AG04450 (cell line): ENCODE measurements around the gene NFIA. TPM values are rescaled to one million over a fixed set of nuclear protein-coding genes. Genes with fewer than 3 reads are reported as not detected.

ENCODE experiments used
- CTCF ChIA-PET: fragments of 300-600, 350-600 bp; formaldehyde crosslinking; extraction: SDS; loops from one replicate; lab custom pipeline; 2022; ENCODE audit warnings: antibody characterized with exemption, inconsistent platforms; lab: Charles Lee
- POLR2A ChIA-PET: fragments of 350-600 bp; formaldehyde crosslinking; extraction: SDS; loops from one replicate; lab custom pipeline; 2021; ENCODE audit warnings: antibody characterized with exemption, inconsistent platforms; lab: Yijun Ruan, JAX
- DNase-seq: peaks from one replicate; pipeline ENCODE4 v3.0.0-alpha.2; 2011; ENCODE audit warnings: low read depth, low spot score
- H3K27ac ChIP-seq: one replicate; pipeline ENCODE4 v1.5.1; 2012; ENCODE audit warnings: low read depth, low read length, control low read depth
- H3K27me3 ChIP-seq: one replicate; pipeline ENCODE4 v1.6.0; 2012; ENCODE audit warnings: low read length; ENCODE audit not compliant: control insufficient read depth, insufficient read depth
- H3K4me3 ChIP-seq: 2 replicates; pipeline ENCODE4 v1.5.1; 2011; ENCODE audit warnings: mild to moderate bottlenecking, low read depth, low read length, control low read depth
- H3K9me3 ChIP-seq: 2 replicates; pipeline ENCODE4 v1.5.1; 2012; ENCODE audit warnings: low read length; ENCODE audit not compliant: control insufficient read depth, insufficient read depth
- CTCF ChIP-seq: IDR thresholded peaks from 2 replicates; pipeline ENCODE4 v1.5.1; 2011; ENCODE audit warnings: low read depth, low read length, control low read depth, inconsistent platforms
- polyA plus RNA-seq: library from polyadenylated mRNA; depleted of rRNA; stranded (reverse); fragments of >200 nt; gene quantifications from 2 replicates; pipeline ENCODE4 v1.2.3, GENCODE V29; 2011

Gene NFIA
- polyA plus RNA-seq, 1 experiment = 3.9 TPM

GRCh38 chr1:61227857-61228550 is 145.6 kb downstream of the NFIA start:
- ChIA-PET CTCF (interaction anchor here (0.9 kb wide), 1 partner anchor 178 kb away, joined by 6 read pairs; no protein-coding TSS in a partner anchor), POLR2A (no interaction called here)
- TF ChIP-seq CTCF = no peak
- Histone ChIP-seq H3K4me3 (no peak overlapping the region), H3K27ac (no peak overlapping the region), H3K9me3 (no peaks in the 10 kb centered on the region), H3K27me3 (no peaks in the 10 kb centered on the region)
- no peak for DNase-seq

- ChIA-PET POLR2A (no interaction called here), CTCF (interaction anchor here (0.6 kb wide), 1 partner anchor 222 kb away, joined by 4 read pairs; no protein-coding TSS in a partner anchor)
- no peak for TF ChIP-seq CTCF
- H3K27ac ChIP-seq = no peak overlapping the region
- no peaks in the 10 kb centered on the region for H3K9me3 ChIP-seq
- H3K27me3 ChIP-seq = no peaks in the 10 kb centered on the region
- no peak overlapping the region for H3K4me3 ChIP-seq
- DNase-seq = no peak
These were observed 148.2 kb downstream of the NFIA start for GRCh38 chr1:61230523-61230922.

GRCh38 chr1:61231795-61232194 is 149.4 kb downstream of the NFIA start:
- DNase-seq = no peak
- ChIA-PET CTCF (no interaction called here), POLR2A (no interaction called here)
- Histone ChIP-seq H3K4me3 (no peak overlapping the region), H3K27me3 (no peaks in the 10 kb centered on the region), H3K27ac (no peak overlapping the region), H3K9me3 (no peaks in the 10 kb centered on the region)
- no peak for TF ChIP-seq CTCF

GRCh38 chr1:61233121-61233660 is 150.8 kb downstream of the NFIA start:
- DNase-seq = no peak
- ChIA-PET POLR2A (no interaction called here), CTCF (no interaction called here)
- Histone ChIP-seq H3K4me3 (no peak overlapping the region), H3K27me3 (no peaks in the 10 kb centered on the region), H3K9me3 (no peaks in the 10 kb centered on the region), H3K27ac (no peak overlapping the region)
- no peak for TF ChIP-seq CTCF

- CTCF ChIA-PET = interaction anchor here (2.3 kb wide), 1 partner anchor 185 kb away, joined by 8 read pairs; no protein-coding TSS in a partner anchor
- POLR2A ChIA-PET = interaction anchor here (0.7 kb wide), 1 partner anchor 191 kb away, joined by 8 read pairs; no protein-coding TSS in a partner anchor
- no peak for TF ChIP-seq CTCF
These were observed 152.2 kb downstream of the NFIA start for GRCh38 chr1:61234587-61234919.

More at GRCh38 chr1:61234587-61234919, 152.2 kb downstream of the NFIA start:
- no peaks in the 10 kb centered on the region for H3K9me3 ChIP-seq
- H3K27me3 ChIP-seq = no peaks in the 10 kb centered on the region
- H3K27ac ChIP-seq = no peak overlapping the region
- DNase-seq = no peak
- no peak overlapping the region for H3K4me3 ChIP-seq
